Smooth muscle cell (in vitro differentiated cells): ENCODE measurements around the gene ZNF263. TPM values are rescaled to one million over a fixed set of nuclear protein-coding genes. Genes with fewer than 3 reads are reported as not detected.

ENCODE experiments used
- DNase-seq: peaks from one replicate; lab custom pipeline; 2025; ENCODE audit not compliant: unreplicated experiment; lab: John Stamatoyannopoulos, UW
- H2AFZ ChIP-seq: fragments of 200-600 bp; sonication (generic); 2 replicates; pipeline ENCODE4 v1.6.0; 2016; ENCODE audit warnings: antibody characterized with exemption, low read depth, mild to moderate bottlenecking
- H3F3A ChIP-seq: fragments of 200-600 bp; sonication (generic); 2 replicates; pipeline ENCODE4 v1.6.0; 2017; ENCODE audit warnings: antibody characterized with exemption, low read depth
- H3K27ac ChIP-seq: fragments of 200-600 bp; sonication (generic); 2 replicates; pipeline ENCODE4 v1.5.1; 2016; ENCODE audit warnings: low read depth, mild to moderate bottlenecking
- H3K27me3 ChIP-seq: fragments of 200-600 bp; sonication (generic); 2 replicates; pipeline ENCODE4 v1.6.1; 2016; ENCODE audit warnings: low read depth, mild to moderate bottlenecking
- H3K36me3 ChIP-seq: fragments of 200-600 bp; sonication (generic); 2 replicates; pipeline ENCODE4 v1.5.1; 2016; ENCODE audit warnings: low read depth
- H3K4me1 ChIP-seq: fragments of 200-600 bp; sonication (generic); 2 replicates; pipeline ENCODE4 v1.5.1; 2016; ENCODE audit warnings: low read depth
- H3K4me2 ChIP-seq: fragments of 200-600 bp; sonication (generic); 2 replicates; pipeline ENCODE4 v1.6.0; 2016; ENCODE audit warnings: mild to moderate bottlenecking
- H3K4me3 ChIP-seq: fragments of 200-600 bp; sonication (generic); 2 replicates; pipeline ENCODE4 v1.5.1; 2016; ENCODE audit warnings: mild to moderate bottlenecking
- H3K79me2 ChIP-seq: fragments of 200-600 bp; sonication (generic); 2 replicates; pipeline ENCODE4 v1.6.0; 2016; ENCODE audit warnings: low read depth, mild to moderate bottlenecking
- H3K9ac ChIP-seq: fragments of 200-600 bp; sonication (generic); 2 replicates; pipeline ENCODE4 v1.6.0; 2016; ENCODE audit warnings: low read depth
- H3K9me3 ChIP-seq: fragments of 200-600 bp; sonication (generic); replicated peaks from 2 replicates; pipeline ENCODE4 v1.5.1; 2016; ENCODE audit warnings: low read depth
- H4K20me1 ChIP-seq: fragments of 200-600 bp; sonication (generic); 2 replicates; pipeline ENCODE4 v1.6.0; 2016; ENCODE audit warnings: low read depth
- CTCF ChIP-seq: fragments of 200-600 bp; sonication (generic); IDR thresholded peaks from 2 replicates; pipeline ENCODE4 v1.5.1; 2017; ENCODE audit warnings: borderline replicate concordance, mild to moderate bottlenecking, antibody characterized with exemption; ENCODE audit not compliant: insufficient read depth, poor library complexity, severe bottlenecking
- WGBS: methylation state at CpG from one replicate; pipeline ENCODE4 v1.1.7; 2016; ENCODE audit warnings: low lambda C conversion rate; 5-methylcytosine and 5-hydroxymethylcytosine counted together
- polyA plus RNA-seq: library from polyadenylated mRNA; unstranded; fragments of >200 nt; fragmentation: Nextera tagmentation; extraction: Ambion mirVana; gene quantifications from 2 replicates; pipeline ENCODE4 v1.2.1, GENCODE V29; 2016
- total RNA-seq: library from RNA; depleted of rRNA; stranded (reverse); fragments of >200 nt; gene quantifications from 2 replicates; pipeline ENCODE4 v1.2.3, GENCODE V29; 2014

ZNF263 gene
- total and polyA plus RNA-seq, 2 experiments from 2014 or later = 17.6 to 29.0 TPM

GRCh38 chr16:3311496-3311895 lies 28.2 kb downstream of the ZNF263 start:
- Histone ChIP-seq H3K27ac (no peak overlapping the region), H3F3A (no peaks in the 10 kb centered on the region), H2AFZ (no peak overlapping the region), H3K9me3 (peaks cover 44% of the 10 kb centered on the region), H3K4me3 (no peak overlapping the region), H3K4me2 (no peak overlapping the region), H3K79me2 (peaks cover 1% of the 10 kb centered on the region), H3K36me3 (peaks cover 45% of the 10 kb centered on the region), H3K9ac (no peak overlapping the region), H3K27me3 (no peaks in the 10 kb centered on the region), H3K4me1 (no peaks in the 10 kb centered on the region), H4K20me1 (no peaks in the 10 kb centered on the region)
- no peak for TF ChIP-seq CTCF
- 93% methylated on average over 4 of the region's 4 CpGs for WGBS
- no peak for DNase-seq

GRCh38 chr16:3317315-3317999 lies 34.2 kb downstream of the ZNF263 start:
- no peaks in the 10 kb centered on the region for H3F3A ChIP-seq
- H3K4me2 ChIP-seq = no peak overlapping the region
- H3K9ac ChIP-seq = no peak overlapping the region
- peaks cover 50% of the 10 kb centered on the region for H3K9me3 ChIP-seq
- H2AFZ ChIP-seq = no peak overlapping the region
- H3K79me2 ChIP-seq = no peaks in the 10 kb centered on the region
- H3K27ac ChIP-seq = no peak overlapping the region
- DNase-seq = no peak
- 100% methylated on average over 3 of the region's 3 CpGs for WGBS
- H4K20me1 ChIP-seq = no peaks in the 10 kb centered on the region
- peaks cover 50% of the 10 kb centered on the region for H3K36me3 ChIP-seq
- H3K27me3 ChIP-seq = no peaks in the 10 kb centered on the region
- TF ChIP-seq CTCF = no peak
- no peaks in the 10 kb centered on the region for H3K4me1 ChIP-seq
- no peak overlapping the region for H3K4me3 ChIP-seq

- Histone ChIP-seq H3K27ac (no peak overlapping the region), H3K79me2 (no peaks in the 10 kb centered on the region), H3K9ac (no peak overlapping the region), H3K4me2 (no peak overlapping the region), H3F3A (no peaks in the 10 kb centered on the region), H3K9me3 (peaks cover 22% of the 10 kb centered on the region), H3K27me3 (no peaks in the 10 kb centered on the region), H3K36me3 (peaks cover 21% of the 10 kb centered on the region), H4K20me1 (no peaks in the 10 kb centered on the region), H2AFZ (no peak overlapping the region), H3K4me3 (no peak overlapping the region), H3K4me1 (no peaks in the 10 kb centered on the region)
- TF ChIP-seq CTCF = no peak
- WGBS = 75% methylated on average over 2 of the region's 2 CpGs
- no peak for DNase-seq
These were observed 38.5 kb downstream of the ZNF263 start for GRCh38 chr16:3321816-3322215.

- H3K79me2 ChIP-seq = no peaks in the 10 kb centered on the region
- no peak overlapping the region for H3K27ac ChIP-seq
- H3K9me3 ChIP-seq = no peaks in the 10 kb centered on the region
- no peak overlapping the region for H2AFZ ChIP-seq
- no peaks in the 10 kb centered on the region for H3K36me3 ChIP-seq
- no peak overlapping the region for H3K4me3 ChIP-seq
- no peak overlapping the region for H3K4me2 ChIP-seq
- no peaks in the 10 kb centered on the region for H3F3A ChIP-seq
- no peaks in the 10 kb centered on the region for H3K27me3 ChIP-seq
- DNase-seq = no peak
- 88% methylated on average over 4 of the region's 4 CpGs for WGBS
- H4K20me1 ChIP-seq = no peaks in the 10 kb centered on the region
- no peaks in the 10 kb centered on the region for H3K4me1 ChIP-seq
- no peak for TF ChIP-seq CTCF
- H3K9ac ChIP-seq = no peak overlapping the region
These were observed 44.2 kb downstream of the ZNF263 start for GRCh38 chr16:3327514-3327913.
